HCT116 (cell line): ENCODE results near the gene SLC22A5.

ENCODE experiments used
- EZH2 ChIP-seq: fragments of 200-600 bp; sonication (generic); IDR thresholded peaks from 2 replicates; pipeline ENCODE4 v1.6.1; 2017; ENCODE audit warnings: antibody characterized with exemption, mixed run types
- JUND ChIP-seq: IDR thresholded peaks from 2 replicates; pipeline ENCODE4 v1.6.1; 2012
- POLR2A ChIP-seq: IDR thresholded peaks from 2 replicates; pipeline ENCODE4 v1.7.0; 2011; ENCODE audit warnings: borderline replicate concordance; ENCODE audit not compliant: insufficient read depth, insufficient read length; ENCODE audit errors: extremely low read depth
- POLR2AphosphoS5 ChIP-seq: IDR thresholded peaks from 2 replicates; pipeline ENCODE4 v1.6.1; 2011; ENCODE audit warnings: mild to moderate bottlenecking, low read depth, low read length, moderate library complexity
- RAD21 ChIP-seq: IDR thresholded peaks from 2 replicates; pipeline ENCODE4 v1.6.1; 2012; ENCODE audit warnings: low read depth, mild to moderate bottlenecking
- SRF ChIP-seq: IDR thresholded peaks from 2 replicates; pipeline ENCODE4 v1.6.1; 2012; ENCODE audit warnings: low read depth
- ZNF274 ChIP-seq: fragments of 200-500 bp; sonication (Bioruptor generic); IDR thresholded peaks from 2 replicates; pipeline ENCODE4 v1.6.1; 2014; ENCODE audit warnings: mild to moderate bottlenecking, low read depth, low read length, inconsistent platforms
- TF ChIP-seq, protein P1 (sequence below): IDR thresholded peaks from 2 replicates; pipeline ENCODE4 v1.6.1; 2012; ENCODE audit warnings: low read depth
- TF ChIP-seq, protein P2 (sequence below), 3 experiments: fragments of 200-600 bp in 1 of 3; sonication (generic) in 1 of 3; IDR thresholded peaks in 2 of 3; conservative IDR thresholded peaks in 1 of 3; 2 replicates each; pipeline ENCODE4 v1.5.1; 2012 to 2017; ENCODE audit warnings: low read depth in 2 of 3, low read length in 2 of 3, antibody characterized with exemption in 1 of 3, borderline replicate concordance in 1 of 3, control low read depth in 1 of 3, mild to moderate bottlenecking in 1 of 3, mixed read lengths in 1 of 3, mixed run types in 1 of 3, moderate library complexity in 1 of 3; ENCODE audit not compliant: insufficient read depth in 1 of 3

DNA sequence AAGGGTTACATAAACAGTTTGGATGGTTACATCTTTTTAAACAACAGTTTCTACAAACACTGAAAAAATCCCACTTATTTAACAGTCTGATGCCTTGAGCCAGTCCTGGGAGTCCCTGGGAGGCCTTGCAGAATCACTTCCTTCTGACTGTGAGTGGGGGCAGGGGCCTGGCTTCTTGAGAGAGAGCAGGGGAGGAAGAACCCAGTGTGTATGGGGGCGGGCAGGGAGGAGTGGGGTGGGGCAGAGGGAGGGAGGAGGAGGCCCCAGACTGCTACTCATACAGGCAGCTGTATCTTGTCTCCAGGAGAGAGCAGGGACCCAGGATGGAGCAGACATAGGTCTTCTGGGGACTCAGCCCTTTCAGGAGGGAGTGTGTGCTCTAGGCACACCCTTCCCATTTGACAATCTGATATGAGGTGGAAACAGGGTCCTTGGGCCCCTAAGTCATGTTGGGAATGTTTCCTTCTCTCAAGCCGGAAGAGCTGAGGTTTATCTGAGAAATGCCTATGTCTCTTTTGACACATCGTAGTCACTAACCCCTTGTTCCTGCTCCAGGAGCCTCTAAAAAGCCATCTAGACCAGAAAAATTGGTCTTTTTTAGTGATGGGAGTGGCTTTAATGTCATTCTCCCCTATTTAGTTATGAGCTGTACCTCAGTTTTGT, 68.2 kb downstream of the SLC22A5 start:
- TF ChIP-seq, protein P1, sequence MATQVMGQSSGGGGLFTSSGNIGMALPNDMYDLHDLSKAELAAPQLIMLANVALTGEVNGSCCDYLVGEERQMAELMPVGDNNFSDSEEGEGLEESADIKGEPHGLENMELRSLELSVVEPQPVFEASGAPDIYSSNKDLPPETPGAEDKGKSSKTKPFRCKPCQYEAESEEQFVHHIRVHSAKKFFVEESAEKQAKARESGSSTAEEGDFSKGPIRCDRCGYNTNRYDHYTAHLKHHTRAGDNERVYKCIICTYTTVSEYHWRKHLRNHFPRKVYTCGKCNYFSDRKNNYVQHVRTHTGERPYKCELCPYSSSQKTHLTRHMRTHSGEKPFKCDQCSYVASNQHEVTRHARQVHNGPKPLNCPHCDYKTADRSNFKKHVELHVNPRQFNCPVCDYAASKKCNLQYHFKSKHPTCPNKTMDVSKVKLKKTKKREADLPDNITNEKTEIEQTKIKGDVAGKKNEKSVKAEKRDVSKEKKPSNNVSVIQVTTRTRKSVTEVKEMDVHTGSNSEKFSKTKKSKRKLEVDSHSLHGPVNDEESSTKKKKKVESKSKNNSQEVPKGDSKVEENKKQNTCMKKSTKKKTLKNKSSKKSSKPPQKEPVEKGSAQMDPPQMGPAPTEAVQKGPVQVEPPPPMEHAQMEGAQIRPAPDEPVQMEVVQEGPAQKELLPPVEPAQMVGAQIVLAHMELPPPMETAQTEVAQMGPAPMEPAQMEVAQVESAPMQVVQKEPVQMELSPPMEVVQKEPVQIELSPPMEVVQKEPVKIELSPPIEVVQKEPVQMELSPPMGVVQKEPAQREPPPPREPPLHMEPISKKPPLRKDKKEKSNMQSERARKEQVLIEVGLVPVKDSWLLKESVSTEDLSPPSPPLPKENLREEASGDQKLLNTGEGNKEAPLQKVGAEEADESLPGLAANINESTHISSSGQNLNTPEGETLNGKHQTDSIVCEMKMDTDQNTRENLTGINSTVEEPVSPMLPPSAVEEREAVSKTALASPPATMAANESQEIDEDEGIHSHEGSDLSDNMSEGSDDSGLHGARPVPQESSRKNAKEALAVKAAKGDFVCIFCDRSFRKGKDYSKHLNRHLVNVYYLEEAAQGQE, result no peak
- TF ChIP-seq JUND, result no peak
- no peak for TF ChIP-seq ZNF274
- TF ChIP-seq, protein P2, sequence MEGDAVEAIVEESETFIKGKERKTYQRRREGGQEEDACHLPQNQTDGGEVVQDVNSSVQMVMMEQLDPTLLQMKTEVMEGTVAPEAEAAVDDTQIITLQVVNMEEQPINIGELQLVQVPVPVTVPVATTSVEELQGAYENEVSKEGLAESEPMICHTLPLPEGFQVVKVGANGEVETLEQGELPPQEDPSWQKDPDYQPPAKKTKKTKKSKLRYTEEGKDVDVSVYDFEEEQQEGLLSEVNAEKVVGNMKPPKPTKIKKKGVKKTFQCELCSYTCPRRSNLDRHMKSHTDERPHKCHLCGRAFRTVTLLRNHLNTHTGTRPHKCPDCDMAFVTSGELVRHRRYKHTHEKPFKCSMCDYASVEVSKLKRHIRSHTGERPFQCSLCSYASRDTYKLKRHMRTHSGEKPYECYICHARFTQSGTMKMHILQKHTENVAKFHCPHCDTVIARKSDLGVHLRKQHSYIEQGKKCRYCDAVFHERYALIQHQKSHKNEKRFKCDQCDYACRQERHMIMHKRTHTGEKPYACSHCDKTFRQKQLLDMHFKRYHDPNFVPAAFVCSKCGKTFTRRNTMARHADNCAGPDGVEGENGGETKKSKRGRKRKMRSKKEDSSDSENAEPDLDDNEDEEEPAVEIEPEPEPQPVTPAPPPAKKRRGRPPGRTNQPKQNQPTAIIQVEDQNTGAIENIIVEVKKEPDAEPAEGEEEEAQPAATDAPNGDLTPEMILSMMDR (IDR thresholded peaks at IDR 0.05 in 2 of 3, conservative IDR thresholded peaks at IDR 0.05 in 1 of 3; ENCODE audit: borderline replicate concordance in 1 of 3, insufficient read depth in 1 of 3, low read depth in 2 of 3, low read length in 2 of 3), result no peak
- TF ChIP-seq POLR2A, result no peak
- TF ChIP-seq SRF, result no peak
- TF ChIP-seq POLR2AphosphoS5, result no peak
- TF ChIP-seq RAD21, result no peak
- TF ChIP-seq EZH2, result no peak
